Loucy (cell line): ENCODE results near the gene PSMA6.

Experiments
- H2AFZ ChIP-seq: fragments of 200-600 bp; sonication (generic); 2 replicates; pipeline ENCODE4 v1.6.0; 2016; ENCODE audit warnings: antibody characterized with exemption, mild to moderate bottlenecking, low read length, moderate library complexity
- H3F3A ChIP-seq: fragments of 200-600 bp; 2 replicates; pipeline ENCODE4 v1.6.0; 2016; ENCODE audit warnings: antibody characterized with exemption, low read depth, mild to moderate bottlenecking
- H3K27me3 ChIP-seq: fragments of 200-600 bp; sonication (generic); 2 replicates; pipeline ENCODE4 v1.6.1; 2014; ENCODE audit warnings: low read length, mild to moderate bottlenecking; ENCODE audit not compliant: insufficient read depth, poor library complexity, severe bottlenecking
- H3K36me3 ChIP-seq: fragments of 200-600 bp; sonication (generic); 2 replicates; pipeline ENCODE4 v1.6.1; 2016; ENCODE audit warnings: low read length; ENCODE audit not compliant: insufficient read depth
- H3K4me1 ChIP-seq: fragments of 200-600 bp; sonication (generic); 2 replicates; pipeline ENCODE4 v1.5.1; 2014; ENCODE audit warnings: low read length, mild to moderate bottlenecking; ENCODE audit not compliant: insufficient read depth, poor library complexity, severe bottlenecking
- H3K4me2 ChIP-seq: fragments of 200-600 bp; sonication (generic); 2 replicates; pipeline ENCODE4 v1.6.0; 2014; ENCODE audit warnings: antibody characterized with exemption, low read length, low read depth, mild to moderate bottlenecking; ENCODE audit not compliant: poor library complexity, severe bottlenecking
- H3K4me3 ChIP-seq: fragments of 200-600 bp; sonication (generic); 2 replicates; pipeline ENCODE4 v1.5.1; 2014; ENCODE audit warnings: low read length, mild to moderate bottlenecking, mixed read lengths; ENCODE audit not compliant: poor library complexity, severe bottlenecking
- H3K79me2 ChIP-seq: fragments of 200-600 bp; sonication (generic); 2 replicates; pipeline ENCODE4 v1.6.1; 2014; ENCODE audit warnings: low read length; ENCODE audit not compliant: insufficient read depth
- H3K9ac ChIP-seq: fragments of 200-600 bp; sonication (generic); 2 replicates; pipeline ENCODE4 v1.6.0; 2014; ENCODE audit warnings: mild to moderate bottlenecking, low read depth, low read length, moderate library complexity; ENCODE audit not compliant: poor library complexity, severe bottlenecking
- H3K9me2 ChIP-seq: fragments of 200-600 bp; sonication (generic); replicated peaks from 2 replicates; pipeline ENCODE4 v1.6.1; 2016; ENCODE audit warnings: low read depth, low read length, mixed read lengths
- H3K9me3 ChIP-seq: fragments of 200-600 bp; sonication (generic); 2 replicates; pipeline ENCODE4 v1.6.1; 2014; ENCODE audit warnings: mild to moderate bottlenecking, antibody characterized with exemption, low read length, low read depth; ENCODE audit not compliant: insufficient read depth
- H4K20me1 ChIP-seq: fragments of 200-600 bp; sonication (generic); 2 replicates; pipeline ENCODE4 v1.6.0; 2014; ENCODE audit warnings: antibody characterized with exemption, low read length, mild to moderate bottlenecking; ENCODE audit not compliant: insufficient read depth, poor library complexity, severe bottlenecking
- CTCF ChIP-seq: fragments of 200-600 bp; sonication (generic); conservative IDR thresholded peaks from 2 replicates; pipeline ENCODE4 v1.5.1; 2014; ENCODE audit warnings: mild to moderate bottlenecking, antibody characterized with exemption, low read length
- EZH2phosphoT487 ChIP-seq: fragments of 200-600 bp; IDR thresholded peaks from 2 replicates; pipeline ENCODE4 v1.6.1; 2018; ENCODE audit warnings: antibody characterized with exemption, mild to moderate bottlenecking, moderate library complexity, borderline replicate concordance

PSMA6 gene

GRCh38 chr14:35295845-35296161 is 3.6 kb downstream of the PSMA6 start:
- peak overlapping the region; percentile 91 for H3K4me2 ChIP-seq
- peaks cover 3% of the 10 kb centered on the region; the same call in 1 of the 2 replicates for H3K36me3 ChIP-seq
- peaks cover 82% of the 10 kb centered on the region for H4K20me1 ChIP-seq
- peaks cover 86% of the 10 kb centered on the region for H3K79me2 ChIP-seq
- no peak overlapping the region for H2AFZ ChIP-seq
- no peaks in the 10 kb centered on the region for H3K9me3 ChIP-seq
- peaks cover 3% of the 10 kb centered on the region for H3F3A ChIP-seq
- H3K9me2 ChIP-seq = no peaks in the 10 kb centered on the region
- peak overlapping the region; percentile 47 for H3K9ac ChIP-seq
- H3K4me1 ChIP-seq = peaks cover 66% of the 10 kb centered on the region
- TF ChIP-seq EZH2phosphoT487 (no peak), CTCF (no peak)
- H3K4me3 ChIP-seq = peak overlapping the region; percentile 92
- H3K27me3 ChIP-seq = peaks cover 5% of the 10 kb centered on the region

GRCh38 chr14:35296545-35296944 is 4.4 kb downstream of the PSMA6 start:
- Histone ChIP-seq H3K4me2 (peak overlapping the region; percentile 91), H3K4me1 (peaks cover 64% of the 10 kb centered on the region), H3K27me3 (peaks cover 5% of the 10 kb centered on the region), H3K9me3 (no peaks in the 10 kb centered on the region), H3K9me2 (no peaks in the 10 kb centered on the region), H2AFZ (no peak overlapping the region), H3K9ac (peak overlapping the region; percentile 12), H3K4me3 (peak overlapping the region; percentile 92), H3K36me3 (peaks cover 3% of the 10 kb centered on the region; the same call in 1 of the 2 replicates), H4K20me1 (peaks cover 85% of the 10 kb centered on the region), H3K79me2 (peaks cover 93% of the 10 kb centered on the region), H3F3A (peaks cover 3% of the 10 kb centered on the region)
- TF ChIP-seq EZH2phosphoT487 = no peak
- no peak for TF ChIP-seq CTCF

- H3K79me2 ChIP-seq = peaks cover 100% of the 10 kb centered on the region
- no peaks in the 10 kb centered on the region for H3K9me2 ChIP-seq
- peak overlapping the region; percentile 92 for H3K4me3 ChIP-seq
- H2AFZ ChIP-seq = no peak overlapping the region
- H3K36me3 ChIP-seq = peaks cover 5% of the 10 kb centered on the region; the same call in 1 of the 2 replicates
- H3K9me3 ChIP-seq = no peaks in the 10 kb centered on the region
- H3K9ac ChIP-seq = no peak overlapping the region
- H3K27me3 ChIP-seq = peaks cover under 1% of the 10 kb centered on the region
- H3F3A ChIP-seq = no peaks in the 10 kb centered on the region; the same call in 1 of the 2 replicates
- H4K20me1 ChIP-seq = peaks cover 93% of the 10 kb centered on the region
- H3K4me1 ChIP-seq = peaks cover 68% of the 10 kb centered on the region
- TF ChIP-seq EZH2phosphoT487 (no peak), CTCF (no peak)
- peak overlapping the region; percentile 91 for H3K4me2 ChIP-seq
Measured at GRCh38 chr14:35297706-35298105, 5.5 kb downstream of the PSMA6 start.
